VCaP (cell line): ENCODE data around the gene KLHL7.

ENCODE experiments used
- H3K27ac ChIP-seq: fragments of 450-650 bp; 2 replicates; pipeline ENCODE4 v1.5.1; 2017
- CTCF ChIP-seq: fragments of 450-650 bp; conservative IDR thresholded peaks from 2 replicates; pipeline ENCODE4 v1.5.1; 2017; ENCODE audit warnings: mild to moderate bottlenecking, moderate library complexity

KLHL7 gene

GRCh38 chr7:23108995-23109394 lies 3.4 kb downstream of the KLHL7 start:
- no peak for TF ChIP-seq CTCF
- no peak overlapping the region for H3K27ac ChIP-seq

GRCh38 chr7:23109470-23109869 lies 3.9 kb downstream of the KLHL7 start:
- TF ChIP-seq CTCF = no peak
- H3K27ac ChIP-seq = no peak overlapping the region

GRCh38 chr7:23114896-23115295 lies 9.3 kb downstream of the KLHL7 start:
- no peak overlapping the region for H3K27ac ChIP-seq

GRCh38 chr7:23115991-23116390 lies 10.4 kb downstream of the KLHL7 start:
- TF ChIP-seq CTCF = no peak
- no peak overlapping the region for H3K27ac ChIP-seq

More at GRCh38 chr7:23114896-23115295, 9.3 kb downstream of the KLHL7 start:
- no peak for TF ChIP-seq CTCF

- H3K27ac ChIP-seq = no peak overlapping the region
- no peak for TF ChIP-seq CTCF
Measured at GRCh38 chr7:23117841-23118240, 12.3 kb downstream of the KLHL7 start.

- H3K27ac ChIP-seq = no peak overlapping the region
- no peak for TF ChIP-seq CTCF
Measured at GRCh38 chr7:23120106-23120505, 14.5 kb downstream of the KLHL7 start.

- no peak for TF ChIP-seq CTCF
- H3K27ac ChIP-seq = no peak overlapping the region
Measured at GRCh38 chr7:23121165-23121564, 15.6 kb downstream of the KLHL7 start.

GRCh38 chr7:23123007-23123406 lies 17.4 kb downstream of the KLHL7 start:
- no peak for TF ChIP-seq CTCF
- no peak overlapping the region for H3K27ac ChIP-seq
